Aorta (tissue), 5 donors: Measurements from ENCODE around the gene PHEX. TPM values are rescaled to one million over a fixed set of nuclear protein-coding genes. Genes with fewer than 3 reads are reported as not detected.

Source experiments
- ATAC-seq: fragments of 200-7000 bp; cut with Tn5 transposase; one replicate; pipeline ENCODE4 v1.9.1; 2022; ENCODE audit warnings: moderate library complexity; ENCODE audit not compliant: low FRiP score
- DNase-seq, 2 donors: peaks; one replicate each; pipeline ENCODE4 v3.0.0-alpha.2; 2020
- H3K27ac ChIP-seq, 2 donors: one replicate each; pipeline ENCODE4 v1.5.1; 2013; ENCODE audit warnings: low read length in 2 of 2, mild to moderate bottlenecking in 2 of 2, moderate library complexity in 2 of 2, control low read depth in 1 of 2, inconsistent platforms in 1 of 2, low read depth in 1 of 2
- H3K27me3 ChIP-seq, 2 donors: one replicate each; pipeline ENCODE4 v1.6.1; 2013; ENCODE audit warnings: control low read depth in 1 of 2, low read length in 1 of 2, mild to moderate bottlenecking in 1 of 2, moderate library complexity in 1 of 2; ENCODE audit not compliant: insufficient read depth in 2 of 2, control insufficient read depth in 1 of 2
- H3K36me3 ChIP-seq, 2 donors: one replicate each; pipeline ENCODE4 v1.6.1; 2013; ENCODE audit warnings: control low read depth in 1 of 2, low read length in 1 of 2, mild to moderate bottlenecking in 1 of 2; ENCODE audit not compliant: insufficient read depth in 2 of 2, control insufficient read depth in 1 of 2
- H3K4me1 ChIP-seq, 2 donors: one replicate each; pipeline ENCODE4 v1.6.1; 2013; ENCODE audit warnings: low read length in 2 of 2, control low read depth in 1 of 2, mild to moderate bottlenecking in 1 of 2, moderate library complexity in 1 of 2; ENCODE audit not compliant: insufficient read depth in 2 of 2, control insufficient read depth in 1 of 2
- H3K4me3 ChIP-seq, 2 donors: one replicate each; pipeline ENCODE4 v1.5.1; 2013; ENCODE audit warnings: low read length in 2 of 2, control low read depth in 1 of 2, mild to moderate bottlenecking in 1 of 2
- H3K9me3 ChIP-seq: one replicate; pipeline ENCODE4 v1.6.1; 2013; ENCODE audit warnings: mild to moderate bottlenecking, low read length; ENCODE audit not compliant: control insufficient read depth
- WGBS, 2 donors: extraction: QIAGEN DNeasy Blood & Tissue Kit; methylation state at CpG; one replicate each; pipeline ENCODE4 v1.1.7; 2013; 5-methylcytosine and 5-hydroxymethylcytosine counted together
- intact Hi-C, 2 donors: fragments of 100-400 bp; cut with DNase I; formaldehyde crosslinking; loops; one replicate each; pipeline versions ENCODE4 v1.14.2 to v1.15.0; 2022
- polyA plus RNA-seq, 2 donors: library from polyadenylated mRNA; stranded (reverse); fragments of 200-250 nt; gene quantifications; one replicate each; pipeline ENCODE4 v1.2.3, GENCODE V29; 2013
- total RNA-seq, 2 donors: library from RNA; stranded (reverse); fragmentation: NEBNext Ultra II Directional; extraction: Animal tissue kit (Norgen Biotek cat#: 25700); gene quantifications; one replicate each; pipeline ENCODE4 v1.2.1, GENCODE V29; 2021
- donor health status: healthy with polysubstance abuse.
- donor health status: Bipolar disorder and iron deficiency.
- donor health status: DM: no; HTN: no; CAD: no.
- donor health status: DM: no; HTN: no; CAD: no.
- donor health status: DM: yes; HTN: yes; CAD: no.

PHEX gene
- total and polyA plus RNA-seq, 4 donors = 0.13 to 0.39 (median 0.13) TPM; not detected in 1

DNA sequence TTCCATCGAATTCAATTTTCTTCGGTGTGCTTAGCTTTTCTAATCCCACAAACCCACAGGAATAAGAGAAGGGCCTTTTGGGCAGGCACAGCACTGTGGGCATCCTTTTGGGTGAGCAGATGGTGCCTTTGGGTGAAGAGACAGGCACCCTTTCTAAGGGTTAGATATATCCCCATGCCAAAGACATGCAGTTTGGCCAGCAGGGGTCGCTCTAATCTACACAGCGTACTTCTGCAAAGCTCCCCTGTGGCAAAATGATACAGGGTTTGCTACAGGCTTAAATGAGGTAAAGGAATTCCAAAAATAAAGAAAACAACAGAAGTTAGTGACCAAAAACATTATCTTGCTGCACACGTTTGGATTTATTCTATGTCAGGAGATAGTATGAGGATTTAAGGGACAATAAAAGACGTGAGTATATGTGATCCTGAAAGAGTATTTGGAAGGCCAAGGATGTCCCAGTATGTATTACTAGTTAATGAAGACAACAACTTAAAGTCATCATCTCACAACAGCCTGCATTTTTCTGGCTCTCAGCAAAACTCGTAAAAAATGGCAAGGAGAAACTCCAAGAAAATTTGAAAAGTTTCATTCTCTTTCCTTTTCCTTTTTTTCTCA, 49.5 kb downstream of the PHEX start:
- Histone ChIP-seq H3K27me3 (no peaks in the 10 kb centered on the region), H3K36me3 (no peaks in the 10 kb centered on the region), H3K27ac (no peak overlapping the region), H3K4me1 (no peaks in the 10 kb centered on the region), H3K9me3 (no peaks in the 10 kb centered on the region), H3K4me3 (no peak overlapping the region)
- WGBS, 2 donors = 24 to 45% methylated on average over 7 of the region's 7 CpGs
- DNase-seq (peak; percentile 70 to 78), ATAC-seq (no peak)
- intact Hi-C loops = loop anchor here in 1 of 2 donors (5.0 kb wide), 1 partner anchor 111 kb away; no protein-coding TSS in a partner anchor

DNA sequence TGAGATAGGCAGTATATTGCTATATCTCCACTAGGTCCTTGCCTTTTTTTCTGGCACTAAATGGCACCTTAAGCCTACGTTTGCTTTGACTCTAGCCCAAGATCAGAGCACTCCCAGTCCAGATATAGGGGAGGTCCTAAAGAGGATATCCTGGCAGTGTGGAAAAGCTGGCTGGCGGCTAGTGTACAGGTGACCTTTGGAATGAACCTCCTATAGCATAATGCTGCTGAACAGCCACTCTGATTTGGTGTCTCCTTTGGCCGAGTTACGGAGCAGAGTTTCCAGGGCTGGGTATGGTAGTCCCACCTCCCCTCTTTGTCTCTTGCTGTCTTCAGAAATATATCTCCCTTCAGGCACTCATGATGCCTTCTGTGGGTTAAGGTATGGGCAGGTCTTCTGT, 53.9 kb downstream of the PHEX start:
- ATAC-seq (no peak), DNase-seq (no peak)
- Histone ChIP-seq H3K4me1 (no peaks in the 10 kb centered on the region), H3K36me3 (no peaks in the 10 kb centered on the region), H3K27ac (no peak overlapping the region), H3K4me3 (no peak overlapping the region), H3K27me3 (no peaks in the 10 kb centered on the region), H3K9me3 (no peaks in the 10 kb centered on the region)
- intact Hi-C loops = no loop called here
- 84 to 86% methylated on average over 4 of the region's 4 CpGs for WGBS, 2 donors

DNA sequence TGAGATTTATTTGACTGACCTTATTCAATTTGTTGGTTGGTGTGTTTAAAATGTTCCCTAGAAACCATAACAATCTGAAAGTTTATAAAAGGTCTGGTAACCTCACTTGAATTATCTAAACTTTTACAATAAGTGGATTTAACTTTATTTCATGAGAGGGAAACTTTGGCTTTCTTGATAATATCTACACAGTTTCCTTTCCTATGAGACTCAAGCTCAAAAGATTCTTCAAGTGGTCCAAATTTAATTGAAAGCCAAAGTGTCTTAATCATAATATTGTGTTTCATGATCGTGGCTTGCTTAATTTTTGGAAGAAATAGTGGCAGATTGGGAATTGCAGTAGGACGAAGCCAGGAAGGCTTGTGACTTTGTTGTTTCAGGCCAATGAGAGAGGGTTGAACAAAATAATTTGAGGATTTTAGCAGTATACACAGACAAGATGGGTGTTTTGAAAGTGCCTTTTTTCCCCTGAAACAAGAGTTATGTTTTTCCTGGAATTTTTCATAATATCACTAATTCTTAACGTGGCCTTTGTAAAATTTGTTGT, 55.0 kb downstream of the PHEX start:
- no peak for ATAC-seq
- Histone ChIP-seq H3K27ac (no peak overlapping the region), H3K4me3 (no peak overlapping the region), H3K27me3 (no peaks in the 10 kb centered on the region), H3K9me3 (no peaks in the 10 kb centered on the region), H3K36me3 (no peaks in the 10 kb centered on the region), H3K4me1 (no peaks in the 10 kb centered on the region)
- 25 to 29% methylated on average over 3 of the region's 3 CpGs for WGBS, 2 donors
- no peak for DNase-seq
- intact Hi-C loops = no loop called here

DNA sequence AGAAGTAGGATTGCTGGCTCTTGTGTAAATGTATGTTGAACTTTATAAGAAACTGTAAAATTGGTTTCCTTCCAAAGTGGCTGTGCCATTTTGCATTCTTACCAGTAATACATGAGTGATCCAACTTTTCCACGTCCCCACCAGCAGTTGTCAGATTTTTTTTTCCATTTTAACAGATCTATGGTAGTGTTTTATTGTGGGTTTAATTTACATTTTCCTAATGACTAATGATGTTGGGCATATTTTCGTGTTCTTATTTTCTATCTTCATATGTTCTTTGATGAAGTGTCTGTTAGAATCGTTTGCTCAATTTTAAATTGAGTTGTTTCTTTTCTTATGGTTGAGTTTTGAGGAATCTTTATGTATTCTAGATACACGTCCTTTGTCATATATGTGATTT, 56.2 kb downstream of the PHEX start:
- no peaks in the 10 kb centered on the region for H3K36me3 ChIP-seq
- H3K9me3 ChIP-seq = no peaks in the 10 kb centered on the region
- H3K27ac ChIP-seq = no peak overlapping the region
- intact Hi-C loops = no loop called here
- no peaks in the 10 kb centered on the region for H3K27me3 ChIP-seq
- H3K4me3 ChIP-seq = no peak overlapping the region
- WGBS, 2 donors = 64 to 86% methylated on average over 4 of the region's 4 CpGs
- DNase-seq = no peak
- H3K4me1 ChIP-seq = no peaks in the 10 kb centered on the region
- ATAC-seq = no peak

DNA sequence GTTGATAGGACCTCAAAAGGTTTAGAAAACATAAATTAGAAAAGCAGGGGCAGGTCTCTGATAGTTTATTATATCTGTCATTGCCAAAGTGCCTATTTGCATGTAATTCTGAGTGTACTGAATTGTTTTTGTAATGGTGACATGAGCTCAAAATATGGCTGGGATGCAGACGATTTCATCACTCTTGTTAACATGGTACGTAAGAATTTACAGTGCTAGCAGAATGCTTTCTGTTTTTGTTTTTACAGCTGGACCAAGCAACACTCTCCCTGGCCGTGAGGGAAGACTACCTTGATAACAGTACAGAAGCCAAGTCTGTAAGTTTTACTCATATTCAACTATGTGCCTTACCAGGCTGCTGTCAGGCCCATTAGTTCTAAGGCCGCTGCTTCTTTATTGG, 58.1 kb downstream of the PHEX start:
- no peak overlapping the region for H3K4me3 ChIP-seq
- DNase-seq (no peak), ATAC-seq (no peak)
- WGBS, 2 donors = 45 to 46% methylated on average over 4 of the region's 4 CpGs
- H3K27ac ChIP-seq = no peak overlapping the region
- H3K9me3 ChIP-seq = no peaks in the 10 kb centered on the region
- intact Hi-C loops = no loop called here
- peaks cover 0 to under 1% of the 10 kb centered on the region in 2 donors for H3K4me1 ChIP-seq
- H3K36me3 ChIP-seq = no peaks in the 10 kb centered on the region
- no peaks in the 10 kb centered on the region for H3K27me3 ChIP-seq

DNA sequence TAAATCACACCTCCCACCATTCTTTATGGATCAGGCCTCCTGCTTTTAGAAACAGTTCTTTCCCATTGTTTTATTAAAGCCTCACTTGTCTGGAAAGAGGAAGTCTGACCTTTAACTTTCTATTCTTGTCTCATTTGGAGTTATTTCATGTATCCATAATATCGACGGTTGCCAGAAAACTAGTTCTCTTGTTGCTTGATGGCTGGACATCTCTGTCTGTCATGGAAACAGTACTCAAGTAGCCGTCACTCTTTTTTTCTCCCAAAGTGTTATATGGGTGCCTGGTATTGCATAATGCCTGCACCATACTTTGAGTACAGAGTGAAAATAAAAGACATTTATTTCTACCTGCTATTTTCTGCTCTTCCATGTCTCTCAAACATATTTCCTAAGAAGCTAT, 61.4 kb downstream of the PHEX start:
- Histone ChIP-seq H3K36me3 (no peaks in the 10 kb centered on the region), H3K9me3 (no peaks in the 10 kb centered on the region), H3K27me3 (no peaks in the 10 kb centered on the region), H3K4me3 (no peak overlapping the region), H3K4me1 (peaks cover 0 to 3% of the 10 kb centered on the region in 2 donors), H3K27ac (no peak overlapping the region)
- ATAC-seq = no peak
- DNase-seq = no peak
- 9 to 37% methylated on average over 3 of the region's 3 CpGs for whole genome bisulfite sequencing, 2 donors
- intact Hi-C loops = no loop called here

DNA sequence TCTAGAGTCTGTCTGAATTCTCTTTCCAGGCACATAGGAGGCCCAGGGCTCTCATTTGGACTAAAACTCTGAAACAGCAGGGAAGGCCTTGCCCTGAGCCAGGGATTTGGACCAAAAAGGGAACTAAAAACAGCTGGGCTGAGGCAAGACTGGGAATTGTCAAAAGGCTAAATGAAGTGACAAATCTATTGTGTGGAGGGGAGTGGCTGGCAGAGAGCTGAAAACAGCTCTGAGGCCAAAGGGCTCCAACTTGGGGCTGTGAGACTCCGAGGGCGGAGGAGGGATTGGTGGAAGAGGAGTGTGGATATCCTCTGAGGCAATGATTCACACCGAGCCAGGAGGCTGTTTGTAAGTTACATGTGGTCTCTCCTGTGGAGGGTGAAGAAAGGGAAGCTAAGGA, 63.2 kb downstream of the PHEX start:
- H3K27me3 ChIP-seq = no peaks in the 10 kb centered on the region
- DNase-seq (peak in 1 of 2 donors; percentile 46), ATAC-seq (peak; percentile 71)
- peaks cover 0 to 3% of the 10 kb centered on the region in 2 donors for H3K4me1 ChIP-seq
- WGBS, 2 donors = 12 to 27% methylated on average over 3 of the region's 3 CpGs
- intact Hi-C loops = no loop called here
- no peak overlapping the region for H3K4me3 ChIP-seq
- H3K9me3 ChIP-seq = no peaks in the 10 kb centered on the region
- H3K36me3 ChIP-seq = no peaks in the 10 kb centered on the region
- no peak overlapping the region for H3K27ac ChIP-seq

DNA sequence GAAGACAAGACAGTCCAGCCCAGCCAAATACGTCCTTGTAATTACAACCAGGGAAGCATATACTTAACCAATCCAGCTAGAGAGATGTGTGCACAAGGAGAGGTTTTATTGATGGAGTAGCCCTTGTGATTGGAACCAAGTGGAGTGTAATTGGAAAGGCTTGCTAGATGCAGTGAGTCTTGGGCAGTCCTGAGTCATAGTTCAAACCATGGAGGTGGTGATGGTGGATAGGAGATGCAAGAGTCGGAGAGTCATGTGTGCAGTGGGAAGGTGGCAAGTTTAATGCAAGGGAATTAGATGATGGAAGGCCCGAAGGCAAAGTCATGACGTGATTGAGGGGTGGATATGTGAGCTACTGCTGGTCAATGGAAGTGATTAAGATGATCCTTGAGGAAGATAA, 63.7 kb downstream of the PHEX start:
- WGBS, 2 donors = 79 to 87% methylated on average over 4 of the region's 4 CpGs
- Histone ChIP-seq H3K9me3 (no peaks in the 10 kb centered on the region), H3K4me3 (no peak overlapping the region), H3K4me1 (peaks cover 0 to 3% of the 10 kb centered on the region in 2 donors), H3K27ac (no peak overlapping the region), H3K27me3 (no peaks in the 10 kb centered on the region), H3K36me3 (no peaks in the 10 kb centered on the region)
- DNase-seq (no peak), ATAC-seq (no peak)
- intact Hi-C loops = no loop called here

DNA sequence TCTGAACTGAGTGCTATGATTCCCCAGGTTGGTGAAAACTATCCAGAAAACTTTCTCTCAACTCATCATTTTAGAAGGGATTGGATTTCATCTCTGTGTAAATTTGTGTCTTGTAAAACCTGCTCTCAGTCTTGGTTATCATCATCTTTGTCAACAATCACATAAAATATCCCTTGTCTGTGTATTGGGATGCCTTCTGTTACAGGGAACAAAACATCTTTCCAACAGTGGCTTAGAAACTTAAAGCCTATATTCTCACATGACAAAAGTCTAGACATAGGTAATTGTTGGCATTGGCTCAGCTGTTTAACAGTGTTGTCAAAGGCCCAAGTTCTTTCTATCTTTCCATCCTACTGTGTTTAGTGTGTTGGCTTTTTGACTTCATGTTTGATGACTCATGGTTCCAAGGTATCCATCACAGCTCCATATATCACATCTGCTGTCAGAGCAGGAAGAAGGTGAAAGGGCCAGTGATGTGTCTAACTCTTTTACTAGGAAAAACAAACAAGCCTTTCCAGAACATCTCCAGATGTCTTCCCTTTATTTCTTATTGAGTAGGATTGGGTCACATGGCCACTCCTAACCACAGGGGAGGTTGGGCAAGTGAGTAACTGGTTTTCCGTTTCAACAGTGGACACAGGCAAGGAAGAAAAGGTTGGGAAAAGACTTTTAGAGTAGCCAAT, 65.0 kb downstream of the PHEX start:
- Histone ChIP-seq H3K27me3 (no peaks in the 10 kb centered on the region), H3K4me1 (peaks cover 0 to 3% of the 10 kb centered on the region in 2 donors), H3K4me3 (no peak overlapping the region), H3K27ac (no peak overlapping the region), H3K36me3 (no peaks in the 10 kb centered on the region), H3K9me3 (no peaks in the 10 kb centered on the region)
- WGBS, 2 donors = 75 to 98% methylated on average over 1 of the region's 1 CpG
- ATAC-seq (no peak), DNase-seq (no peak)
- intact Hi-C loops = no loop called here
